AG20443 (cell line): ENCODE results near the gene C11orf54.
A peak's percentile ranks its signal among the peaks of the same experiment; 100 is the strongest.

ENCODE experiments used
- DNase-seq: peaks from one replicate; pipeline ENCODE4 v3.0.0; 2012; ENCODE audit warnings: low spot score, mixed read lengths

Gene C11orf54

DNA sequence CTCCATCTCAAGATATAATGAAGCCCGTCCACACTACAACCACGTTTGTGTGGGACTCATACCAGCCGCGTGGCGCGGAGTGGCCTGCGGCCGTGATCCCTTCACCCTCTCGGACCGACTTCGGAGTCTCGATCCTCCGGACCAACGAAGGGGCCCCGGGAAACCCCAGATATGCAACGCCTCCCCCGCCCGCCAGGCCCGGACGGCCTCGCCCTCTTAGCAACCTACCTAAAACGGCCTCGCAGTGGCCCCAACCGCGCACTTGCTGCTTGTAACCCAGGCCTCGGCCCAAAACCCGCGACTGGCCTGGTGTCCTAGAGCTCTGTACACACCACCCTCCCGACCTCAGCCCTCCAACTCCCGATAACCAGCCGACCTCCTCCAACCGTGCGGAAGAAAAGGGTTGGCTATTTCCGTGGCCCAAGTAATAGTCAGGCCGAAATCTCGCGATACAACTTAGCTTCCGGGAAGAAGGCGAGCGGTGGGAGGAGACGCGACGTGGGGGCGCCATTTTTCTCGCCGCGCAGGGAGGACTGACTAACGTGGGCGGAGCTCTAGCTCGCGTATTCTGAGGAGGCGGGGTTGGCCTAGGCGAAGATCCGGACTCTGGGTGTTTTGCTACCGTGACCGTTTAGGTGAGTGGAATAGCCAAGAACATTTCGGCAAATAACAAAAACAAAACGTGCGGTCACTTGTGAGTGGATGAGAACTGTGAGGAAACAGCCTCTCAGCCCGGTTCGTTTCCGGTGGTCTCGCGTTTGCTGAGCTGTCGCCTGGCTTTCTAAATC is at the start of gene C11orf54, which contains the start of gene TAF1D:
Gene C11orf54, plus strand, starts transcription at position 579 of the 788 bp plus-strand sequence. CDS start 5,722 bp downstream, outside the sequence.
Gene TAF1D, minus strand, starts transcription at position 402 of the 788 bp plus-strand sequence. CDS start 2,191 bp downstream, outside the sequence.
- DNase-seq: peak; percentile 98

DNA sequence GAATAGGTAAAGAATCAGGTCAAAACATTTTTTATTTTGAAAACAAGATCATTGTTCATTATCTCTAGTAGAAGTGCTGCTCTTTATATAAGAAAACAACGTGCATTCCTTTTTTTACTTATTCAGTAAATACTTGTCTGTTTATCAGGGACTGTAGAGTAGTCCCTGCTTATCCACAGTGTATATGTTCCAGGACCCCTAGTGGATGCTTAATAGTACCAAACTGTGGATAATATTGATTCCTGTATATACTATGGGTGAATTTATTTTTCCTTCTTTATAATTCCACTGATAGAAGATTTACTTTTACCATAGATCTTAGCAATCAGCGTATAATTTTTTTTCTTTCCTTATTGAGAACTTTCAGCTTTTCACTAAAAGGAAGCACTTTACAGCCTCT is 47.4 kb upstream of the C11orf54 start:
- DNase-seq: no peak

DNA sequence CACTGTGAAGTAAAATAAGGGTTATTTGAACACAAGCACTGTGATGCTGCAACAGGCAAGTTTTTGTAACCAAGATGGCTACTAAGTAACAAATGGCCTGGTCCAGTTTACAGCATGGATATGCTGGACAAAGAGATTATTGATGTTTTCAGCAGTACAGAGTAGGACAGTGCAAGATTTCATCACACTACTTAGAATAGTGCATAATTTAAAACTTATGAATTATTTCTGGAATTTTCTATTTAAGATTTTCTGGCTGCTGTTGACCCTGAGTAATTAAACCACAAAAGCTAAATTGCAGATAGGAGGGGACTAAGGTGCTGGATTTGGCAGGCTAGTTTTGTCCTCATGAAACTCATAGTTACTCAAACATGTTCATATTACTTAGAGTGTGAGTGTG is 46.9 kb upstream of the C11orf54 start:
- DNase-seq: no peak

DNA sequence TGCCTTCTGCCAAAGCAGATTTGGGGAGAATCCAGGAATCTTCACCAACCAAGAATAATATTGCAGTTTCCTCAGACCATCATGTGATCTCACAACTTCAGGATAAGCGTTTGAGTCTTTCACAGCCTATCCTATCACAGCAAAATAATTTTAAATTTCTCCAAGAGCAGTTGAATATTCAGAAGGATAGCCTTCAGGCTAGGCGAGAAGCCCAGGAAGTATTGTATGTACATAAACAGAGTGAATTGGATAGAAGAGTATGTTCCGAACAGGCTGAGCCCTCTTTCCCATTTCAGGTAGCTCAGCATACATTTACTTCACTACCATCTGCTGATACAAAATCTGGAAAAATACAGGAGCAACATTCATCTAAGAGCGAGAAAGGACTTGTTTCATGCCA is 43.9 kb upstream of the C11orf54 start:
- no peak for DNase-seq

DNA sequence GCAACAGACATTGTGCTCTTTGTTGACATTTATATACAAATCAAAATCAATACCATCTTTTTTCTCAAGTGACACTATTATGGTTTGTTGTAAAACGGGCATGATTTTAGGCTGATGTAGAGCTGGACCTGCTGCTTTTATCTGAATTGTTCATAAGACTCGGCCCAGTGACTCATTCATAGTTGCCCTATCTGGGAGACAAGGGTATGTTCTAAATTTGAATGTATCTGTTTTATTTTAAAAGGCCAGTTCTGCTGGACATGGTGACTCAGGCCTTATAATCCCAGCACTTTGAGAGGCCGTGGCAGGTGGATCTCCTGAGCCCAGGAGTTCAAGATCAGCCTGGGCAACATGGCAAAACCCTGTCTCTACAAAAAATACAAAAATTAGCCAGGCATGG is 40.6 kb upstream of the C11orf54 start:
- DNase-seq: no peak

DNA sequence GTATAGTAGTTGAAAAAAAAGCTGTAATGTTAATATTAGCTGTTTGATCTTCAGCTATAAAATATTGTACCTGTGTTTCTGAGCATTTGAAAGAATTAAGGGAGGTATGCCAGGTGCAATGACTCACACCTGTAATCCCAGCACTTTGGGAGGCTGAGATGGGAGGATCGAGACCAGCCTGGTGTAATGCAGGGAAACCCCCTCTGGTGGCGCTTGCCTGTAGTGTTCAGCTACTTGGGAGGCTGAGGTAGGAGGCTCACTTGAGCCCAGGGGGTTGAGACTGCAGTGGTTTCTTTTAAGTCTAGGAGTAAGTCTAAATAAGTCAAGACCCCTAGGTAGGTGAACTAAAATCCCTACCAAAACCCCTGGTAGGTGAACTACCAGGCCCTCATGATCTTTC is 37.2 kb upstream of the C11orf54 start:
- no peak for DNase-seq

DNA sequence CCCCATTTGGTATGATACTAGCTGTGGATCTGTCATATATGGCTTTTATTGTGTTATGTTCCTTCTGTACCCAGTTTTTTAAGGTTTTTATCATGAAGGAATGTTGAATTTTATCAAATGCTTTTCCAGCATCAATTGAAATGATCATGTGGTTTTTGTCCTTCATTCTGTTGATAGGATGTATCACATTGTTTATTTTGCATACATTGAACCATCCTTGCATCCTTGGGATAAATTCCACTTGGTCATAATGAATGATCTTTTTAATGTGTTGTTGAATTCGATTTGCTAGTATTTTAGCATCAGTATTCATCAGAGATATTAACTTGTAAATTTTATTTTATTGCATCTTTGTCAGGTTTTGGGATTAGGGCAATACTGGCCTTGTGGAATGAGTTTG is 31.2 kb upstream of the C11orf54 start:
- no peak for DNase-seq

DNA sequence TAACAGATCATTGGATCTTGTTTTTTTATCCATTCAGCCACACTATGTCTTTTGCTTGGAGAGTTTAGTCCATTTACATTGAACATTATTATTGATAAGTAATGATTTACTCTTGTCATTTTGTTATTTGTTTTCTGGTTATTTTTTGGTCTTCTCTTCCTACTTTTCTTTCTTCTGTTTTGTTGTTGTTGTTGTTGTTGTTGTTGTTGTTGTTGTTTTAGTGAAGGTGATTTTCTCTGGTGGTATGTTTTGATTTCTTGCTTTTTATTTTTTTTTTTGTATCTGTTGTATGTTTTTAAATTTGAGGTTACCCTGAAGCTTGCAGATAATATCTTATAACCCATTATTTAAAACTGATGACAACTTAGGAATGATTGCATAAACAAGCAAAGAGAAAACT is 28.8 kb upstream of the C11orf54 start:
- DNase-seq: no peak

DNA sequence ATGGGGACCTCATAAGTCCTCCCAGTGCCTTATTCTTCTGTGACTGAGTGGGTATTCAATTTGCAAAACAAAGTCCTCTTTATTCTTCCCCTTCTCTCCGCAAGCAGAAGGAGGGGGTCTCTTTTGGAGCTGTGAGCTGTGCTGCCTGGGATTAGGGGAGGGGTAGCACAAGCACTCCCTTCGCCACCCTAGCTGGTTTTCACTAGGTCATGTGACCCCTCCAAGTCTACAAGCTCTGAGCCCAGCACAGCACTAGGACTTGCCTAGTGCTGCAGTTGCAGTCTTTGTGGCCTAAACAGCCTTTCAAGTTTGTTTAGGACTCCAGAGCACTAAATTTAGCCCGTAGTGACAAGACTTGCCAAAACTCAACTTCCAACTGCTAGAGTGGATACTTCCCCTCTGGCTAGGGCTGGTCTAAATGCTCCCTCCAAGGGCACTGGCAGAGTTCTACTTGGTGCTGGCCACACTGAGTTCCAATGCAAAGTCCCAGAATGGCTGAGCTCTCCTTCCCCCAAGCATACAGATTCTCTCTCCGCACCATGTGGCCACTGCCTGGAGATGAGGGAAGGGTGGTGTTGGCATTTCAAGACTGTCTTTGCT is 25.6 kb upstream of the C11orf54 start:
- no peak for DNase-seq

DNA sequence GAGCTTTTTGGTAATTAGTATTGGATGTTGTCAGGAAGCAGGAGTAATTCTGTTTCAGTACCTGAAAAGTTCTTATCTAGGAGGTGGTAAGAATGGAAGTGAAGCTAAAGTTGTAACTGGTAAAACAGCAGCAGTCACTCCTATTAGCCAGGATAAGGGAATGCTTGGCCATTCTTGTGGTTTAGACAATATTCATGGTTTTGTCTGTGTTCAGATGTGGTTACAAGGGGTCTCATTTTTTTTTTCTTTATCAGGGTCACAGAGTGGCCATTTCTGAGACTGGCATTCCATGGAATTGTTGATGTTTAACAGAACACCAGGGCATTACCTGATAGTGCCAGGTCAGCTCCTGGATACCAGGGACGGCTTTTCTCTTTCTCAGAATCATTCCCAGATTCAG is 24.0 kb upstream of the C11orf54 start:
- DNase-seq: no peak

DNA sequence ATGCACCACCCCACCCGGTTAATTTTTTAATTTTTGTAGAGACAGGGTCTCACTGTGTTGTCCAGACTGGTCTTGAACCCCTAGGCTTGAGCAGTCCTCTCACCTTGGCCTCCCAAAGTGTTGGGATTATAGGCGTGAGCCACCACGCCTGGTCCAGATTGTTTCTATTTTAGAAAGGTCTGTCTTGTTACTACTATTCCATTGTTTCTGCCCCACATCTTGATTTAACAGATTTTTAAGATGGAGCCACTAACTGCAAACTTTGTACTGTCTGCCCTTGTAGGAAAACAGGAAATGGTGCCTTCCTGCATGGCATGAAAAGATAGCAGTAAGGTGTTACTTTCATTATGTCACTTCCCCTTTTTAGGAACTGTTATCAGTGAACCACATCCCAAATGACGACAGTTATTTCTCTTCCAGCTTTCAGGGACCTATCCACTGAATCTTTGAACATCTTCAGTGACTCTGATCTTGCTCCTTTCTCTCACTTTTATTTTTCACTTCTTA is 23.4 kb upstream of the C11orf54 start:
- DNase-seq: no peak

DNA sequence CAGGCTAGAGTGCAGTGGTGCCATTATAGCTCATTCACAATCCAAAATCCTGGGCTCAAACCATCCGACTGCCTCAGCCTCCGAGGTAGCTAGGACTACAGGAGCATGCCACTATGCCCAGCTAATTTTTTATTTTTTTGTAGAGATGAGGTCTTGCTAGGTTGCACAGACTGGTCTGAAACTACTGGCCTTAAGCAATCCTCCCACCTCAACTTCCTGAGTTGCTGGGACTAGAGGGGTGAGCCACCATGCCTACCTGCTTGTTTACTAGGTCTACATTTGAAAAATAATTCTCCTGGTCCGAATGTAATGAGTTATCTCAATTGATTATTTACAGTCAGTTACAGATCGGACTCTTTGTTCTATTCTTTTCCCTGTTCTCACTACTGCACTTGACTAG is 22.2 kb upstream of the C11orf54 start:
- DNase-seq: no peak

DNA sequence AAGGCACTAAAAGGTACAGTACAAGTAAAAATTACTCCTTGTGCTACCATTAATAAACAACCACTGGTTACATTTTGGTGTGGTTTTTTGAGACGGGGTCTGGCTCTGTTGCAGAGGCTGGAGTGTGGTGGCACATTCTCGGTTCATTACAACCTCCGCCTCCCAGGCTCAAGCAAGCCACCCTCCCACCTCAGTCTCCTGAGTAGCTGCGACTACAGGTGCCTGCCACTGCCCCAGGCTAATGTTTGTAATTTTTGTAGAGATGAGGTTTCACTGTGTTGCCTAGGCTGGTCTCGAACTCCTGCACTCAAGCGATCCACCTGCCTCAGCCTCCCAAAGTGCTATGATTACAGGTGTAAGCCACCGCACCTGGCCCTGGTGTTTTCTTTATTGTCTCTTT is 20.9 kb upstream of the C11orf54 start:
- DNase-seq: no peak

DNA sequence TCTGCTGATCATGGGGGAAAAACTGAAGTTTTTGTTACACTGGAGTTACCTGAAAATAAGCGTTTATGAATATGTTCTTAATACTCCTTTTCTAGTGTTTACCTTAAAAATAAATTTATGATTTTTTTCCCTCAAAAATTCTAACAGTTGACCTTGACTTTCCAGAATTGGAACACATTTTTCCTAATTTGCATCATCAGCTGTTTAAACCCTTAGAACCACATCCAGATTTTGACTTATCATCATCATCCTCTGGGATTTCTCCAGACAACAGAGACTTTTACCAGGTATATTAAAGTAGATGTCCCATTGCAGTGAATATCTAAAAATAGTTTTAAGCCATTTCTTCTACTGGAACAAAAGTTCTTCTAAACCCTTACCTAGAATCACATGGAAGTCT is 17.4 kb upstream of the C11orf54 start:
- no peak for DNase-seq

DNA sequence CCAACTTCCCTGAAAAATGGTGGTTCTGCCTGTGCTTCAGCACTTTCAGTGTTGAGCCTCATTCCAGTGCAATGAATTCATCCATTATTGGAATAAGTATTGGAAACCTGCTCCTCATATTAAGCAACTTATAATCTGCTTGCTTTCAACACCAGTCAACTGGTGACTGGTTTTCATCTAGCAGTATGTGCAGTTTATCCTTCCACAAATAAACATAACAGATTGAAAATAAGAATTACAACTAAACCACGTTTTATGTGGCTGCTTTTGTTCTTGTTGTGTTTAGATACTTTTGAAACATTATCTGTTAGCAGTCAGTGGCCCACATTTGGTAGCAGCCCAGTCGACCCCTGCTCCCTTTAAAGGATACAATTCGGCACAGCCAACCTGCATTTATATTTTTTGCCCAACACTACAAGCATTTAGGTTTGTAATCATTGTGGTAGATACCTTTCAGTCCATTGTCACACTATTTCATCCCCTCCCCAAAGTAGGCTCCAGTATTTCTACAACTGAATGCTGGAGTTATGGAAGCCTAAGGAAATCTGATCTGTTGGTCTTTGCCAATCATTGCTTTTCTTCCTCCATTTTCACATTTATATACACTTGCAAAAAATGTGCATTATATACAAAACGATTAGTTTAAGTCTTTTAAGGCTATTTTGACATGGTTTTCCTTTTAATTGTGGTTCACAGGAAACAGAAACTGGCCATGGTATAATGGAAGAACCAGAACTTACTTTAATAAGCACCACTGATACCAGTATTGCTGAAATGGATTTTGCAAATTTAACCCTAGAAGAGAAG is 13.3 kb upstream of the C11orf54 start:
- DNase-seq: peak; percentile 14

DNA sequence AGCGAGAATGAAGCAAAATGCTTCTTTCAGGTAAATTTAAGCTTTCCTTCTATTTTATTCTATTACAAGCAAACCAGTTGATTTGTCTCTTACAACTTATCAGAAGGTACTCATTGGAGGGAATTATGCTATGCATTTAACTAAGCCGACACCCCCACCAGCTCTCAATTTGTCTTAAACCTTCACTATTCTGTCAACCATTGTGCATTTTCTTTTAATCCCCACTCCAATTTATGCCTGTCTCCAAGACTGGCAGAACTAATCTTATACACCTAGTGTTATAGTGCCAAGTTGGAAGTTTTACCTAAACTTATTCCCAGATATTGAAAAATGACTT is 12.7 kb upstream of the C11orf54 start:
- DNase-seq: no peak

DNA sequence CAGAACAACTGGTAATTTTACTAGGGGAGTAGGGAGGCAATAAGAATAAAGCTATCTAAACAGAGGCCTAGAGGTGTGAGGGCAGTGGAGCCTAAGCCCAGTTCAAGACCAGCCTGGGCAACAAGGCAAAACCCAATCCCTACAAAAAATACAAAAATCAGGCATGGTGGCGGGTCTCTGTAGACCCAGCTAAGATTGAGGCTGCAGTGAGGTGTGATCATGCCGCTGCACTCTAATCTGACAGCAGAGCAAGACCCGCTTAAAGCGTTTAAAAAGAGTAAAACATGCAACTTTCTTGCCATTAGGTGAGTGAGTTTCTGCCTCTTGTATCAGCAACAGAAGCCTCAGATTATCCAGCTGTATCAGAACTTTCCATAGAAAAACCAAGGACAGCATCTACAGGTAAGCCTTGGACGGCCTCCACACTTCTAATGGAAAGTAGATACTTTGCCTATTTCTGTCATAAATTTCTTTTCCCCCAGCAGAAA is 12.3 kb upstream of the C11orf54 start:
- no peak for DNase-seq

DNA sequence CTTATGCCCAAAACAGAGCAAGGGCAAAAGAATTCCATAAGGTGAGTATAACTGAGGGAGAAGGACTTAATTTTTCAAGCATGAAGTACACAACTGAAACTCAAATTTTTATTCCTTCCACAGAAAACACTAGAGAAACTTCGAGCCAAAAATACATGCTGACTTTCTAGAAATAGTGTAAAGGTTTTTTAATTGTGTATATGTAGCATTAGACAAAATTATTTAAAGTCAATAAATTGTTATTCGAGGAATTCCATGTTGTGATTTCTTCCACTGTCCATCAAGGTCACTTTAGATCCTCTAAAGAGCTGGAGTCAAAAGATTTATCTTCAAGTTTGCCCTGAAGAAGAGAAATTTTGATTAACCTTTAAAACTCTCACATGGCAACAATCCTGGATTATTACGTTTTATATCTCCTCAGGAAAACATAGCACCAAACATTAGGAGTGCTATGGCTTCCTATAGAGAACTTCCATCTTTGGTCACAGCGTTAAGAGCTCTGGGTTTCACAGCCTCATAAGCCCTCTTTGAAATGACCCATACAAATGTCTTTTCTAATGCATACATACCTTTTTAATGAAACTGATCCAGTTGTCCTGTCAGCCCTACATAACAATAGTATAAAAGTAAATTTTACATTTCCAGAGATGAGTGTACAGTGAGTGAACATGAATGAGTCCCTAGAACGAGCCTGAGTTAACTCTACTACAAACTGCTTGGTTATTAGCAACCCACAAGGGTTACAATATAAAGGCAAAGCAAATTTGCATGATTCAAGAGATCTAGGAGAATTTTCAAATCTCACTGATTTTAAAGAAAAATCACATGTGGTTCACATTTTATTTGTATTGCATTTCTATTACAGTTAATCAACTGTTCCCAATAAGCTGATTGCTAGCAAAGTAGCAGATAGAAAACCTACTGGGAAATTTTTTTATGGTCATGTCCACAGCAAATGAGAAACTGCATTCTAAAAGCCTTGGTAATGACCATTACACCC is 11.1 kb upstream of the C11orf54 start:
- no peak for DNase-seq

DNA sequence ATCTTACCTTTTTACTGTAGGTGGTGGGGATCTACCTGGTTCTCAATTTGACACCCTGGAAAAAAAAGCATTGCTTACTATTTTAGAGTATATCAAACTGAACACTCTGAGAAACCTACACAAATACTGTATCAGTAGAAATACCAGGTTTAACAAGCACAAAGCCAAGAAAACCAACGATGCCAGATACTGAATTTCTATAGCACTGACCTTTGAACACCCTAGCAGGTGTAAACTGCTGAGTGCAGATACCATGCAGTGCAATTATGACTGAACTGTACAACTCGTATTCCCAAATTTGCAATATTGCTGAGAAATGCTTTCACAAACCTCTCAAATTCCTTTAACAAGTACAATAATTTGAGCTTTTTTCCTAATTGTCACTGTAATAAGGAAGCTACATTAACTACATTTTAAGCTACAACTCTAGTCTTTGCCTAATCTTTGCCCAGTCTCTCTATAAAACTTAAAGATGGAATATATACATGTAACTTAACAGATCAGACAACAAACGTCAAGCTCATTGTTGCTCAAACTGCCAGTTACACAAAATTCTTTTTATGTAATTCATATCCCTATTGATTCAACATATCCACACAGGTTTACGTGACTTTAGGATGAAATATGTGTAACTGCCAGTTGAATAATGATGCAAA is 9.1 kb upstream of the C11orf54 start:
- DNase-seq: no peak

DNA sequence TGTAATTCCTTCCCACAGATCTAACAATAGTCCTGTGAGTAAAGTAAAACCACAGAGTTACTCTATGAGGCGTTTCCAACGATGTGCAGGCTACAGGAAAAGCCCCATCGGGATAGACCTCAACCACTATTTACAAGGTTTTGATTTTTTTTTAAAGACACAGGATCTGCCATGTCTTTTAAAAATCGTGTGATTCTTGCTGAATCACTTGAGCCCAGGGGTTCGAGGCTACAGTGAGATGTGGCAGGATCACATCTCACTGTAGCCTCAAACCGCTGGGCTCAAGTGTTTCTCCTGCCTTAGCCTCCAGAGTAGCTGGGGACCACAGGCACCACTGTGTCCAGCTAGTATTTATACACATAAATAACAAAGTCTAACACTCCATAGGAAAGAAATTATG is 8.0 kb upstream of the C11orf54 start:
- no peak for DNase-seq
